Measurements from ENCODE around the gene ANKRD28.
A peak's percentile ranks its signal among the peaks of the same experiment; 100 is the strongest.
"Not testable (repeated sequence)": the region's sequence is repeated elsewhere in the genome, so short reads cannot be mapped to it uniquely, and the experiment has no call there.

Gene ANKRD28

DNA sequence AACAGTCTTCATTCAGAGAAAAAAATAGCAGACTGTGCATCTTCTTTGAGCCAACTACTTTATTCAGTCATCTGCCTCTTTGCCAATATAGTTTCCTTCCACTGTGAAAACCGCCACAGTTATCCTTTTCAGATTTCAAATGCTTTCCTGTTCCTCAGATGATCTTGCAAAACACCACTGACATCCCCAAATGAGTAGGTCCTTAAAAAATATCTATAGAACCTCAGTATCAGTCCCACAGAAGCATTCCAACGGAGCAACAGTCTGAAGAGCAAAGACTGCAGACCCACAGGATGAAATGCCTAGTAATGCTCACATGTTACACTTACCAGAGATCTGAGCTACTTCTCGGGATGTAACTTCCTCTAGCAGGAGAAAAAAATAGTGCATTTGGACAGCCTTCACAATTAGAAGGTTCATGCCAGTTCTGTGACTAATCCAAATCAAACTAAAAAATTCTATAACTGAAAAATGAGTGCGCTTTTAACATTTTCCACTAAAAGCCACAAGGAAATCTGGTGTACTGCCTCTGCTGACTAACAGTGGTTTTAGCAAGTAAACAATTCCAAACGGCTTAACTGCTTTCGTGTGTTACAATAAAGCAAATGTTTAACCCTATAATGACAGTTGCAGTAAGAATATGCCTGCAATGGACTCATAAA is at the start of gene ANKRD28:
Gene ANKRD28, minus strand, starts transcription at position 338 of the 662 bp plus-strand sequence. CDS start 1,458 bp downstream, outside the sequence.
- Histone ChIP-seq H3K36me3 (ENCODE audit: insufficient read depth, low read length) (no peaks in the 10 kb centered on the region), H3K9me3 (ENCODE audit: control insufficient read depth, insufficient read depth, low read length) (no peaks in the 10 kb centered on the region), H3K4me1 (ENCODE audit: insufficient read depth, low read length) (peaks cover 22% of the 10 kb centered on the region; the same call in 1 of the 2 replicates), H3K9ac (ENCODE audit: low read depth, low read length) (peak within 1 kb of the TSS; percentile 15)

GRCh38 chr3:15847239-15847638 is 49.5 kb upstream of the ANKRD28 start:
- Histone ChIP-seq H3K4me1 (ENCODE audit: insufficient read depth, low read length) (no peaks in the 10 kb centered on the region), H3K9me3 (ENCODE audit: control insufficient read depth, insufficient read depth, low read length) (no peaks in the 10 kb centered on the region; the same call in 1 of the 2 replicates), H3K36me3 (ENCODE audit: insufficient read depth, low read length) (no peaks in the 10 kb centered on the region), H3K9ac (ENCODE audit: low read depth, low read length) (no peak overlapping the region)

DNA sequence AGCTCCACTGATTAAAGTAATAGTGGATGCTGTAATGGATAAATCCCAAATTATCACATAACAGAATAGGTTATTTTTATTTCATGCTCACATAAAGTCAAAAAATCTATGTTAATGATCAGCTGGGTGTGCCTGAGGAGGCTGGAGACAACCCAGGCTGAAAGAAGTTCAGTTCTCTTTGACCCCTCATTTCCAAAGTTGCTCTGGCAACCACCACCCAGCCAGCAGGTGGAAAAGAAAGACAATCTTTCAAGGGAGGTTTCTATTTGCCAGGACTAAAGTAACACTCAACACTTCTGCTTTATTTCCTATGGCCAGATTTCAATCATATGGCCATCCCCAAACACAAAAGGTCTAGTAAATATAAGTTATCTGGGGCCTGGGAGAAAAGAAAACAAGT is 48.8 kb upstream of the ANKRD28 start:
- no peaks in the 10 kb centered on the region for H3K36me3 ChIP-seq (ENCODE audit: insufficient read depth, low read length)
- H3K9ac ChIP-seq (ENCODE audit: low read depth, low read length): no peak overlapping the region
- H3K9me3 ChIP-seq (ENCODE audit: control insufficient read depth, insufficient read depth, low read length): no peaks in the 10 kb centered on the region; the same call in 1 of the 2 replicates
- no peaks in the 10 kb centered on the region for H3K4me1 ChIP-seq (ENCODE audit: insufficient read depth, low read length)

GRCh38 chr3:15845475-15845874 is 47.7 kb upstream of the ANKRD28 start:
- H3K9me3 ChIP-seq (ENCODE audit: control insufficient read depth, insufficient read depth, low read length): no peaks in the 10 kb centered on the region; the same call in 1 of the 2 replicates
- no peak overlapping the region for H3K9ac ChIP-seq (ENCODE audit: low read depth, low read length)
- H3K4me1 ChIP-seq (ENCODE audit: insufficient read depth, low read length): no peaks in the 10 kb centered on the region
- H3K36me3 ChIP-seq (ENCODE audit: insufficient read depth, low read length): no peaks in the 10 kb centered on the region

GRCh38 chr3:15844889-15845288 is 47.1 kb upstream of the ANKRD28 start:
- no peaks in the 10 kb centered on the region; the same call in 1 of the 2 replicates for H3K9me3 ChIP-seq (ENCODE audit: control insufficient read depth, insufficient read depth, low read length)

DNA sequence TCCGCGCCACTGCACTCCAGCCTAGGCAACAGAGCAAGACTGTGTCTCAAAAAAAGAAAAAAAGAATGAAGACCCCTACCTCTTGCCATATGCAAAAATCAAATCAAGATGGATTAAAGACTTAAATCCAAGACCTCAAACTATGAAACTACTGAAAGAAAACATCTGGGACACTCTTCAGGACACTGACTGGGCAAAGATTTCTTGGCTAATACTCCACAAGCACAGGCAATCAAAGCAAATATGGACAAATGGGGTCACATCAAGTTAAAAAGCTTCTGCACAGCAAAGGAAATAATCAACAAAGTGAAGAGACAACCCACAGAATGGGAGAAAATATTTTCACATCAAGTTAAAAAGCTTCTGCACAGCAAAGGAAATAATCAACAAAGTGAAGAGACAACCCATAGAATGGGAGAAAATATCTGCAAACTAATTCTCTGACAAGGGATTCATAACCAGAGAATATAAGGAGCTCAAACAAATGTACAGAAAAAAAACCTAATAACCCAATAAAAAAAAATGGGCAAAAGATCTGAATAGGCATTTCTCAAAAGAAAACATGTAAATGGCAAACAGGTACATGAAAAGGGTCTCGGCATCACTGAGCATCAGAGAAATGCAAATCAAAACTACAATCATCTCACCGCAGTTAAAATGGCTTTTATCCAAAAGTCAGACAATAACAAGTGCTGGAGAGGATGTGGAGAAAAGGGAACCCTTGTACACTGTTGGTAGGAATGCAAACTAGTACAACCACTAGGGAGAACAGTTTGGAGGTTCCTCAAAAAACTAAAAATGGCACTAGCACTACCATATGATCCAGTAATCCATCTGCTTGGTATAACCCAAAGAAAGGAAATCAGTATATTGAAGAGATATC is 43.6 kb upstream of the ANKRD28 start:
- H3K9ac ChIP-seq (ENCODE audit: low read depth, low read length); H3K4me1 ChIP-seq (ENCODE audit: insufficient read depth, low read length); H3K36me3 ChIP-seq (ENCODE audit: insufficient read depth, low read length); H3K9me3 ChIP-seq (ENCODE audit: control insufficient read depth, insufficient read depth, low read length): not testable (repeated sequence)

More at GRCh38 chr3:15844889-15845288, 47.1 kb upstream of the ANKRD28 start:
- Histone ChIP-seq H3K36me3 (ENCODE audit: insufficient read depth, low read length) (no peaks in the 10 kb centered on the region), H3K4me1 (ENCODE audit: insufficient read depth, low read length) (no peaks in the 10 kb centered on the region), H3K9ac (ENCODE audit: low read depth, low read length) (no peak overlapping the region)

DNA sequence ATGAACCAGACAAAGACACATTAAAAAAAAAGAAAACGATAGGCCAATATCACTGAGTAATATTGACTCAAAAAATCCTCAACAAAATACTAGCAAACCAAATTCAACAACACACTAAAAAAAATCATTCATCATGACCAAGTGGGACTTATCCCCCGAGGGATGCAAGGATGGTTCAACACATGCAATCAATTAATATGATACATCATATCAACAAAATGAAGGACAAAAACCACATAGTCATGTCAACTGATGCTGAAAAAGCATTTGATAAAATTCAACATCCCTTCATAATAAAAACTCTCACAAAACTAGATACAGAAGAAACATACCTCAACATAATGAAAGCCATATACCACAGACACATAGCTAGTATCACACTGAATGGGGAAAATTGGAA is 41.8 kb upstream of the ANKRD28 start:
- H3K36me3 ChIP-seq (ENCODE audit: insufficient read depth, low read length): no peaks in the 10 kb centered on the region
- H3K9me3 ChIP-seq (ENCODE audit: control insufficient read depth, insufficient read depth, low read length): no peaks in the 10 kb centered on the region; the same call in 1 of the 2 replicates
- H3K4me1 ChIP-seq (ENCODE audit: insufficient read depth, low read length): no peaks in the 10 kb centered on the region; the same call in 1 of the 2 replicates
- H3K9ac ChIP-seq (ENCODE audit: low read depth, low read length): no peak overlapping the region

- Histone ChIP-seq H3K9ac (ENCODE audit: low read depth, low read length) (no peak overlapping the region), H3K4me1 (ENCODE audit: insufficient read depth, low read length) (no peaks in the 10 kb centered on the region; the same call in 1 of the 2 replicates), H3K36me3 (ENCODE audit: insufficient read depth, low read length) (no peaks in the 10 kb centered on the region), H3K9me3 (ENCODE audit: control insufficient read depth, insufficient read depth, low read length) (no peaks in the 10 kb centered on the region)
Measured at GRCh38 chr3:15831927-15832326, 34.1 kb upstream of the ANKRD28 start.

GRCh38 chr3:15825016-15825415 is 27.2 kb upstream of the ANKRD28 start:
- Histone ChIP-seq H3K9me3 (ENCODE audit: control insufficient read depth, insufficient read depth, low read length) (no peaks in the 10 kb centered on the region), H3K4me1 (ENCODE audit: insufficient read depth, low read length) (no peaks in the 10 kb centered on the region), H3K36me3 (ENCODE audit: insufficient read depth, low read length) (no peaks in the 10 kb centered on the region), H3K9ac (ENCODE audit: low read depth, low read length) (no peak overlapping the region)

- no peaks in the 10 kb centered on the region for H3K36me3 ChIP-seq (ENCODE audit: insufficient read depth, low read length)
- no peak overlapping the region for H3K9ac ChIP-seq (ENCODE audit: low read depth, low read length)
- H3K4me1 ChIP-seq (ENCODE audit: insufficient read depth, low read length): no peaks in the 10 kb centered on the region
- no peaks in the 10 kb centered on the region for H3K9me3 ChIP-seq (ENCODE audit: control insufficient read depth, insufficient read depth, low read length)
Measured at GRCh38 chr3:15823092-15823491, 25.3 kb upstream of the ANKRD28 start.

DNA sequence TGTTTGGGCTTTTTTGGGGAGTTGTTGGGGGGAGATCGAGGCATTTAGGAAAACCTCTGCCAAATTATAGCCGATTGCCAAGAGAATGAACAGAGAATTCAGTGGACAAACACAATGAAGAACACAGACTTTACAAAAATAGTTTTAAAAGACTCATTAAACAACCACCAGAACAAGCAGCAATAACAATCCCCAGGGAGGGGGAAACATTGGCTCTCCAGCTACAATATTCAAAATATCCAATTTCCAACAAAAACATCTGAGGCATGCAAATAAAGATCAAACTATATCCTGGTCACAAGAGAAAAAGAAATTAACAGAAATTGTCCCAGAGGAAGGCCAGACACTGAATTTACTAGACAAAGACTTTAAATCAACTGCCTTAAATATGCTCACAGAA is 24.5 kb upstream of the ANKRD28 start:
- Histone ChIP-seq H3K9ac (ENCODE audit: low read depth, low read length) (no peak overlapping the region), H3K4me1 (ENCODE audit: insufficient read depth, low read length) (no peaks in the 10 kb centered on the region), H3K9me3 (ENCODE audit: control insufficient read depth, insufficient read depth, low read length) (no peaks in the 10 kb centered on the region), H3K36me3 (ENCODE audit: insufficient read depth, low read length) (no peaks in the 10 kb centered on the region)

GRCh38 chr3:15820911-15821310 is 23.1 kb upstream of the ANKRD28 start:
- Histone ChIP-seq H3K9me3 (ENCODE audit: control insufficient read depth, insufficient read depth, low read length) (no peaks in the 10 kb centered on the region), H3K9ac (ENCODE audit: low read depth, low read length) (no peak overlapping the region), H3K4me1 (ENCODE audit: insufficient read depth, low read length) (no peaks in the 10 kb centered on the region), H3K36me3 (ENCODE audit: insufficient read depth, low read length) (no peaks in the 10 kb centered on the region)

DNA sequence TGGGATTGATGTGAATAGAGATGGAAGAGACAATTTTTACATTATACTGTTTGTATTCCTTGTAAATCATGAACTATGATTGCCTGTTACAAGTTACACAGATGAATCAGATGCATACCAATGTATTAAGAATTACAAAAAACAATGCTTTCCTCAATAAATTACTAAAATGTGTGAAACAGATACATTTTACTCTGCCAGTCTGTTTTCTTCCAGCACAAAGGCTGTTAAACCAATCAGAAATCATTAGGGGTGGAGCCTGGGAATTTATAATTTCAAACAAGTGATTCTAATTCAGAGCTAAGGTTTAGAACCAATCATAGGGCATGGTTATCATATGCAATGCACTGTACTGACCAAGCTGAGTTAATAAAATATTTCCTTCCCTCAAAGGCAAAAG is 21.8 kb upstream of the ANKRD28 start:
- Histone ChIP-seq H3K9ac (ENCODE audit: low read depth, low read length) (no peak overlapping the region), H3K4me1 (ENCODE audit: insufficient read depth, low read length) (no peaks in the 10 kb centered on the region), H3K9me3 (ENCODE audit: control insufficient read depth, insufficient read depth, low read length) (no peaks in the 10 kb centered on the region), H3K36me3 (ENCODE audit: insufficient read depth, low read length) (no peaks in the 10 kb centered on the region)

- H3K9ac ChIP-seq (ENCODE audit: low read depth, low read length): no peak overlapping the region
- H3K9me3 ChIP-seq (ENCODE audit: control insufficient read depth, insufficient read depth, low read length): no peaks in the 10 kb centered on the region
- no peaks in the 10 kb centered on the region for H3K4me1 ChIP-seq (ENCODE audit: insufficient read depth, low read length)
- no peaks in the 10 kb centered on the region for H3K36me3 ChIP-seq (ENCODE audit: insufficient read depth, low read length)
Measured at GRCh38 chr3:15819043-15819442, 21.3 kb upstream of the ANKRD28 start.

GRCh38 chr3:15815696-15816095 is 17.9 kb upstream of the ANKRD28 start:
- Histone ChIP-seq H3K36me3 (ENCODE audit: insufficient read depth, low read length) (no peaks in the 10 kb centered on the region), H3K9me3 (ENCODE audit: control insufficient read depth, insufficient read depth, low read length) (no peaks in the 10 kb centered on the region), H3K9ac (ENCODE audit: low read depth, low read length) (no peak overlapping the region), H3K4me1 (ENCODE audit: insufficient read depth, low read length) (no peaks in the 10 kb centered on the region)

Measured in ES-I3 (cell line).